ENCODE results near the gene FUBP3. TPM values are rescaled to one million over a fixed set of nuclear protein-coding genes. Genes with fewer than 3 reads are reported as not detected.
"Not testable (repeated sequence)": the region's sequence is repeated elsewhere in the genome, so short reads cannot be mapped to it uniquely, and the experiment has no call there.

Gene FUBP3
- total RNA-seq, 2 experiments from 2014 or later, result 52.8 to 54.1 TPM

GRCh38 chr9:130555061-130555460 is 24.3 kb upstream of the FUBP3 start:
- POLR2A ChIA-PET, result no interaction called here
- CTCF ChIA-PET, result interaction anchor here (0.6 kb wide), 1 partner anchor 11 kb away, joined by 4 read pairs; no protein-coding TSS in a partner anchor

GRCh38 chr9:130555968-130556367 is 23.4 kb upstream of the FUBP3 start:
- POLR2A ChIA-PET, result no interaction called here
- CTCF ChIA-PET, result no interaction called here

GRCh38 chr9:130556396-130557076 is 22.8 kb upstream of the FUBP3 start:
- ChIA-PET CTCF (interaction anchor here (0.7 kb wide), 1 partner anchor 83 kb away, joined by 3 read pairs; no protein-coding TSS in a partner anchor), POLR2A (no interaction called here)

- ChIA-PET CTCF (interaction anchor here (0.7 kb wide), 1 partner anchor 84 kb away, joined by 3 read pairs; no protein-coding TSS in a partner anchor), POLR2A (no interaction called here)
These were observed 22.3 kb upstream of the FUBP3 start for GRCh38 chr9:130557077-130557468.

GRCh38 chr9:130561056-130561455 is 18.3 kb upstream of the FUBP3 start:
- ChIA-PET CTCF (interaction anchor here (0.6 to 0.7 kb wide), 2 partner anchors 113 to 795 kb away, joined by 3 to 5 read pairs; no protein-coding TSS in a partner anchor), POLR2A (no interaction called here)

- CTCF ChIA-PET, POLR2A ChIA-PET: not testable (repeated sequence)
These were observed 16.9 kb upstream of the FUBP3 start for GRCh38 chr9:130562525-130562924.

- ChIA-PET CTCF (interaction anchor here (1.0 kb wide), 1 partner anchor 121 kb away, joined by 3 read pairs; no protein-coding TSS in a partner anchor), POLR2A (no interaction called here)
These were observed 15.6 kb upstream of the FUBP3 start for GRCh38 chr9:130563797-130564196.

- CTCF ChIA-PET, result interaction anchor here (0.7 kb wide), 1 partner anchor 11 kb away, joined by 4 read pairs; no protein-coding TSS in a partner anchor
- POLR2A ChIA-PET, result interaction anchor here (0.6 kb wide), 2 partner anchors 27 to 70 kb away, joined by 3 read pairs; no protein-coding TSS in a partner anchor
These were observed 13.6 kb upstream of the FUBP3 start for GRCh38 chr9:130565792-130566191.

- POLR2A ChIA-PET, result no interaction called here
- CTCF ChIA-PET, result no interaction called here
These were observed 9.2 kb upstream of the FUBP3 start for GRCh38 chr9:130570208-130570607.

GRCh38 chr9:130575514-130575913 is 3.9 kb upstream of the FUBP3 start:
- ChIA-PET CTCF (no interaction called here), POLR2A (no interaction called here)

GRCh38 chr9:130576176-130576575 is 3.2 kb upstream of the FUBP3 start:
- CTCF ChIA-PET, result interaction anchor here (0.7 kb wide), 1 partner anchor 123 kb away, joined by 3 read pairs; no protein-coding TSS in a partner anchor
- POLR2A ChIA-PET, result no interaction called here

- ChIA-PET CTCF (interaction anchor here (1.3 kb wide), 1 partner anchor 102 kb away, joined by 3 read pairs; no protein-coding TSS in a partner anchor), POLR2A (interaction anchor here (0.6 kb wide), 3 partner anchors 12 to 541 kb away, joined by 3 to 5 read pairs (median 4); no protein-coding TSS in a partner anchor)
These were observed 524 bp downstream of the FUBP3 start for GRCh38 chr9:130579738-130580463.

- CTCF ChIA-PET, result no interaction called here
- POLR2A ChIA-PET, result interaction anchor here (0.7 kb wide), 1 partner anchor 112 kb away, joined by 3 read pairs; no protein-coding TSS in a partner anchor
These were observed 2.4 kb downstream of the FUBP3 start for GRCh38 chr9:130581766-130582165.

GRCh38 chr9:130583271-130583670 is 3.9 kb downstream of the FUBP3 start:
- ChIA-PET CTCF (no interaction called here), POLR2A (no interaction called here)

GRCh38 chr9:130587921-130588320 is 8.5 kb downstream of the FUBP3 start:
- CTCF ChIA-PET, result no interaction called here

GRCh38 chr9:130588416-130588815 is 9.0 kb downstream of the FUBP3 start:
- CTCF ChIA-PET, result interaction anchor here (0.6 kb wide), 1 partner anchor 625 kb away, joined by 4 read pairs; no protein-coding TSS in a partner anchor

More at GRCh38 chr9:130587921-130588320, 8.5 kb downstream of the FUBP3 start:
- POLR2A ChIA-PET, result no interaction called here

GRCh38 chr9:130589754-130590153 is 10.4 kb downstream of the FUBP3 start:
- POLR2A ChIA-PET, result no interaction called here
- CTCF ChIA-PET, result interaction anchor here (0.7 kb wide), 1 partner anchor 268 kb away, joined by 7 read pairs; no protein-coding TSS in a partner anchor

More at GRCh38 chr9:130588416-130588815, 9.0 kb downstream of the FUBP3 start:
- POLR2A ChIA-PET, result no interaction called here

GRCh38 chr9:130590305-130590704 is 10.9 kb downstream of the FUBP3 start:
- CTCF ChIA-PET, result no interaction called here
- POLR2A ChIA-PET, result no interaction called here

GRCh38 chr9:130593020-130593419 is 13.6 kb downstream of the FUBP3 start:
- CTCF ChIA-PET, result no interaction called here
- POLR2A ChIA-PET, result interaction anchor here (0.6 kb wide), 1 partner anchor 27 kb away, joined by 3 read pairs; no protein-coding TSS in a partner anchor

GRCh38 chr9:130597228-130597627 is 17.9 kb downstream of the FUBP3 start:
- ChIA-PET POLR2A (no interaction called here), CTCF (no interaction called here)

Data from activated CD8-positive, alpha-beta memory T cell treated with anti-CD3 and anti-CD28 coated beads for 36 hours (primary cell).